ENCODE results near the gene CD79A. TPM values are rescaled to one million over a fixed set of nuclear protein-coding genes. Genes with fewer than 3 reads are reported as not detected.

CD79A gene
- total RNA-seq, 4 donors from 2014 or later, result 1.7 to 3.1 TPM; not detected in 2

DNA sequence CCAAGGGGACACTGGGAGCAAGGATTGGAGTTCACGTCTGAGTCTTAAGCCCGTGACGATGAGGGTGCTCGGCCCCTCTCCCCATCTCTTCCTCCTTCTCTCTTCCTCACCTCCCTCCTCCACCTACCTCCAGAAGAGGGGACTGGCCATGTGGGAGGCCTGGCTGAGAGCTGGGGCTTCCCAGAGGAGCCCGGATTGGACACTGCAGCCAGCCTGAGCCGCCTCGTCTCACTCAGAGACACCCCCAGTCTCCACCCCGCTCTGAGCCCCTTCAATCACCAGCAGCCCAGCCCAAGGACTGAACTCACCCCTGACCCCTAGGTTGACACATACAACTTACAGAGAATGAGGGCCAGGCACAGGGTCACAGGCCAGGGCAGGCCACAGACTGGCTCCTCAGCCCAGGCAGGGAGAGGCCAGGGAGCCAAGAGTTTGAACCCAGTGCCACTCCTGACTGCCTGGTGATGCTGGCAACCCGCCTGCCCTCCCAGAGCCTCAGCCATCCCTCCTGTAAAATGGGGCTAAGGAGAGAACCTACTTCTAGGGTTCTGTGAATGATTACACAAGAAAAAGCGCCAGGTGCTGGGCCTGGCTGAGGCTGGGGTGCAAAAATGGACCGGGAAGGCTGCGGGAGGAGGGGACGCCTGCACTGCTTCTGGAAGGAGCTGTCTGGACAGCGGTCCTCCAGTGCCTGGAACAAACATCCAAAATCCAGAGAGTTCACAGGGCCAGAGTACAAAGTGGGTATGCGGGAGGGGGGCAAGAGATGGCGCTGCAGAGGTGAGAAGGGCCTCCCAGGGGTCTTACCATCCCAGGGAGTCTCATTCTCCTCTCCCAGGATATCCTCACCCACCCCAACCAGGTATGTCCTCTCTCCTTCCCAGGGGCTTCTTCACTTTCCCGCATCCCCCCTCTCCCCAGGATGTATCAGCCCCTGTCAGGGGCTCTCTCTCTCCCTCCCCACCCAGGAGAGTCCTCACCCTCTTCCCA is 1.1 kb downstream of the CD79A start:
- Histone ChIP-seq H3K27me3 (no peaks in the 10 kb centered on the region), H3K27ac (peak overlapping the region in 2 of 4 donors; percentile 62 to 67), H3K4me1 (peaks cover 4 to 37% (median 7%) of the 10 kb centered on the region in 3 donors), H3K36me3 (no peaks in the 10 kb centered on the region), H3K9me3 (no peaks in the 10 kb centered on the region), H3K4me3 (peak overlapping the region in 2 of 4 donors; percentile 1 to 10)
- TF ChIP-seq POLR2A (IDR thresholded peaks at IDR 0.05) (no peak), CTCF (IDR thresholded peaks at IDR 0.05) (no peak)
- intact Hi-C loops (cut with DNase I), result loop anchor here (10.0 kb wide), 1 partner anchor 77 kb away; the partner anchor contains the start of gene RABAC1
- 66 to 81% methylated on average over 13 of the region's 17 CpGs for WGBS, 2 donors
- no peak for DNase-seq

GRCh38 chr19:41879080-41879479 is 2.0 kb downstream of the CD79A start:
- no peak for TF ChIP-seq POLR2A (IDR thresholded peaks at IDR 0.05)
- TF ChIP-seq CTCF (IDR thresholded peaks at IDR 0.05), result no peak
- intact Hi-C loops (cut with DNase I), result loop anchor here (10.0 kb wide), 1 partner anchor 76 kb away; the partner anchor contains the start of gene RABAC1
- Histone ChIP-seq H3K4me1 (peaks cover 4 to 41% (median 5%) of the 10 kb centered on the region in 3 donors), H3K9me3 (no peaks in the 10 kb centered on the region), H3K4me3 (no peak overlapping the region), H3K27ac (no peak overlapping the region), H3K36me3 (no peaks in the 10 kb centered on the region), H3K27me3 (no peaks in the 10 kb centered on the region)
- DNase-seq, result no peak
- WGBS, 2 donors, result 69 to 86% methylated on average over 7 to 20 of the region's 21 CpGs

GRCh38 chr19:41879670-41880328 is 2.7 kb downstream of the CD79A start:
- TF ChIP-seq POLR2A (IDR thresholded peaks at IDR 0.05) (no peak), CTCF (IDR thresholded peaks at IDR 0.05) (no peak)
- intact Hi-C loops (cut with DNase I), result loop anchor here (10.0 kb wide), 1 partner anchor 75 kb away; the partner anchor contains the start of gene RABAC1
- H3K9me3 ChIP-seq, result no peaks in the 10 kb centered on the region

GRCh38 chr19:41880329-41880708 is 3.2 kb downstream of the CD79A start:
- intact Hi-C loops (cut with DNase I), result no loop called here
- TF ChIP-seq POLR2A (IDR thresholded peaks at IDR 0.05) (no peak), CTCF (IDR thresholded peaks at IDR 0.05) (no peak)
- WGBS, 2 donors, result 34 to 43% methylated on average over 4 to 5 of the region's 5 CpGs

More at GRCh38 chr19:41879670-41880328, 2.7 kb downstream of the CD79A start:
- DNase-seq, result no peak
- WGBS, 2 donors, result 56 to 70% methylated on average over 2 to 5 of the region's 7 CpGs
- H3K4me3 ChIP-seq, result no peak overlapping the region
- peaks cover 7 to 46% (median 10%) of the 10 kb centered on the region in 3 donors for H3K4me1 ChIP-seq
- H3K36me3 ChIP-seq, result no peaks in the 10 kb centered on the region
- H3K27ac ChIP-seq, result no peak overlapping the region
- no peaks in the 10 kb centered on the region for H3K27me3 ChIP-seq

More at GRCh38 chr19:41880329-41880708, 3.2 kb downstream of the CD79A start:
- Histone ChIP-seq H3K4me3 (no peak overlapping the region), H3K27ac (no peak overlapping the region), H3K27me3 (no peaks in the 10 kb centered on the region), H3K9me3 (no peaks in the 10 kb centered on the region), H3K4me1 (peaks cover 13 to 51% (median 14%) of the 10 kb centered on the region in 3 donors), H3K36me3 (no peaks in the 10 kb centered on the region)
- no peak for DNase-seq

Data from esophagus squamous epithelium (tissue), 5 donors.